ENCODE measurements around the gene PPDPF. TPM values are rescaled to one million over a fixed set of nuclear protein-coding genes. Genes with fewer than 3 reads are reported as not detected.

Gene PPDPF
- total RNA-seq, 1 experiment from 2014 or later: 245 TPM

DNA sequence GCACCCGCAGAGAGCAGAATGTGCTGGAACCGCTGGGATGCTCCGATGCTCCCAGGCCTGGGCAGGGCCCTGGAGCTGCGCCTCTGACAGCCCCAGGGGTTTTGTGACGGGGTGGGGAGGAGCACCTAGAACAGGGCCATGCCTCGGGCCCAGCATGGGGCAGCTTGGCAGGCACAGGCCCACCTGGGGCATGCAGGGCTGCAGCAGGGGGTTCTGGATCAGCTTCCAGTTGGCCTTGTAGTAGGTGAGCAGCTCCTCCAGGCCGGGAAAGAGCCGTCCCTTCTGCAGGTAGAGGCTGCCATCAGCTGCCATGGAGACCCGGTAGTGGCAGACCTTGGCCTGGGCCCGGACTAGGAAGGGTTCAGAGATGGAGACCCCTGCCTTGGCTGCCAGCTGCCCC lies 22.6 kb downstream of the PPDPF start:
- Histone ChIP-seq H3K79me2 (ENCODE audit: low read length) (no peaks in the 10 kb centered on the region), H3K9ac (ENCODE audit: low read length) (no peak overlapping the region), H3K27ac (ENCODE audit: low read length) (no peak overlapping the region), H3K9me3 (ENCODE audit: low read length) (no peaks in the 10 kb centered on the region), H3K4me3 (ENCODE audit: low read length) (no peak overlapping the region), H3K4me2 (ENCODE audit: low read length) (no peak overlapping the region), H3K4me1 (ENCODE audit: insufficient read depth, low read length) (peaks cover 45% of the 10 kb centered on the region), H3K27me3 (ENCODE audit: low read length) (no peaks in the 10 kb centered on the region), H2AFZ (ENCODE audit: low read length) (no peak overlapping the region), H4K20me1 (ENCODE audit: low read length) (no peaks in the 10 kb centered on the region), H3K9me2 (replicated peaks; ENCODE audit: low read length) (no peaks in the 10 kb centered on the region), H3K36me3 (ENCODE audit: low read depth, low read length) (no peaks in the 10 kb centered on the region), H3F3A (ENCODE audit: low read length, unreplicated experiment) (no peaks in the 10 kb centered on the region)
- CTCF ChIA-PET: no interaction called here
- ATAC-seq (no peak), DNase-seq (no peak)
- no TSS peak for BruUV-seq (replicated peaks)
- POLR2A ChIA-PET (ENCODE audit: unreplicated experiment): no interaction called here
- TF ChIP-seq EZH2phosphoT487 (IDR thresholded peaks at IDR 0.05; ENCODE audit: borderline replicate concordance, low read length): no peak
- TF ChIP-seq, protein P1, sequence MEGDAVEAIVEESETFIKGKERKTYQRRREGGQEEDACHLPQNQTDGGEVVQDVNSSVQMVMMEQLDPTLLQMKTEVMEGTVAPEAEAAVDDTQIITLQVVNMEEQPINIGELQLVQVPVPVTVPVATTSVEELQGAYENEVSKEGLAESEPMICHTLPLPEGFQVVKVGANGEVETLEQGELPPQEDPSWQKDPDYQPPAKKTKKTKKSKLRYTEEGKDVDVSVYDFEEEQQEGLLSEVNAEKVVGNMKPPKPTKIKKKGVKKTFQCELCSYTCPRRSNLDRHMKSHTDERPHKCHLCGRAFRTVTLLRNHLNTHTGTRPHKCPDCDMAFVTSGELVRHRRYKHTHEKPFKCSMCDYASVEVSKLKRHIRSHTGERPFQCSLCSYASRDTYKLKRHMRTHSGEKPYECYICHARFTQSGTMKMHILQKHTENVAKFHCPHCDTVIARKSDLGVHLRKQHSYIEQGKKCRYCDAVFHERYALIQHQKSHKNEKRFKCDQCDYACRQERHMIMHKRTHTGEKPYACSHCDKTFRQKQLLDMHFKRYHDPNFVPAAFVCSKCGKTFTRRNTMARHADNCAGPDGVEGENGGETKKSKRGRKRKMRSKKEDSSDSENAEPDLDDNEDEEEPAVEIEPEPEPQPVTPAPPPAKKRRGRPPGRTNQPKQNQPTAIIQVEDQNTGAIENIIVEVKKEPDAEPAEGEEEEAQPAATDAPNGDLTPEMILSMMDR (conservative IDR thresholded peaks at IDR 0.05; ENCODE audit: low read depth, low read length): no peak
- TF ChIP-seq EZH2 (IDR thresholded peaks at IDR 0.05; ENCODE audit: low read length, unreplicated experiment): no peak
- intact Hi-C loops (cut with micrococcal nuclease): no loop called here

- no peaks in the 10 kb centered on the region for H4K20me1 ChIP-seq (ENCODE audit: low read length)
- no TSS peak for BruUV-seq (replicated peaks)
- peaks cover 44% of the 10 kb centered on the region for H3K4me1 ChIP-seq (ENCODE audit: insufficient read depth, low read length)
- no peak overlapping the region for H3K4me2 ChIP-seq (ENCODE audit: low read length)
- H3K9me2 ChIP-seq (replicated peaks; ENCODE audit: low read length): no peaks in the 10 kb centered on the region
- ChIA-PET CTCF (no interaction called here), POLR2A (ENCODE audit: unreplicated experiment) (interaction anchor here (0.6 kb wide), 1 partner anchor 98 kb away, joined by 4 read pairs; no protein-coding TSS in a partner anchor)
- H3K79me2 ChIP-seq (ENCODE audit: low read length): no peaks in the 10 kb centered on the region
- no peaks in the 10 kb centered on the region for H3K36me3 ChIP-seq (ENCODE audit: low read depth, low read length)
- H3K4me3 ChIP-seq (ENCODE audit: low read length): no peak overlapping the region
- no peak overlapping the region for H2AFZ ChIP-seq (ENCODE audit: low read length)
- TF ChIP-seq, protein P1 (conservative IDR thresholded peaks at IDR 0.05; ENCODE audit: low read depth, low read length): no peak
- TF ChIP-seq EZH2phosphoT487 (IDR thresholded peaks at IDR 0.05; ENCODE audit: borderline replicate concordance, low read length): no peak
- no peak for TF ChIP-seq EZH2 (IDR thresholded peaks at IDR 0.05; ENCODE audit: low read length, unreplicated experiment)
- H3K9ac ChIP-seq (ENCODE audit: low read length): no peak overlapping the region
- H3K27me3 ChIP-seq (ENCODE audit: low read length): no peaks in the 10 kb centered on the region
- ATAC-seq (no peak), DNase-seq (no peak)
- intact Hi-C loops (cut with micrococcal nuclease): no loop called here
- no peak overlapping the region for H3K27ac ChIP-seq (ENCODE audit: low read length)
- H3F3A ChIP-seq (ENCODE audit: low read length, unreplicated experiment): no peaks in the 10 kb centered on the region
- H3K9me3 ChIP-seq (ENCODE audit: low read length): no peaks in the 10 kb centered on the region
These were observed 23.2 kb downstream of the PPDPF start for GRCh38 chr20:63543733-63544132.

DNA sequence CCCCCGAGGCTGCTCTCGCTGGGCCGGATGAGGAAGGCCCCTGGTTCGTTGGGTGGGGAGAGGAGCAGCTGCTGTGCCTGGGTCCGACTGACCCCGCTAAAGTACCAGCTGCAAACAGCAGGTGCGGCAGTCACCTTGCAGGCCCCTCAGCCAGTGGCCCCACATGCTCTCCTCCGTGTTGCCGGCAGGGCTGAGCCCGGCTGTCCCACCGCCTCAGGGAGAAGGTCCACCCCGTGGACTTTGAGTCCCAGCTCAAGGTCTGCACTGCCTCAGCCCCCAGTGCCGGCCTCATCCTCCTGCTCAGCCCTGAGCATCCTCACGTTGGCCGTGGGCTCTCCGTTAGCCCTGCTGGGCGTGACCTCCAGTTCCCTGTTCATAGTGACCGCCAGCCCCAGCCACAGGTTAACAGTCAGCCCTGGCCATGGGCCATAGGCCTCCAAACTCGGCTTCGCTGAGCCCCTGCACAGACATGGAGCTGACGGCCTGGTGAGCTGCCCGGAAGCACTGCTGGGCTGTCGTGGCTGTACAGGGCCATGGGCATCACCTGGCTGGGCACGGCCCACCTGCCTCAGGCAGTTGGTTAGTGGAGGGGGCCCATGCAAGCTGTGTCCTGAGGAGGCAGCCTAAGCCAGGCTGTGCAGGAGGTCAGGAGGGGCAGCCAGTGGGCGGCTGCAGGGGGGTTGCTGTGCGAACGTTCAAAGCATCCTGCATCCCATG lies 23.8 kb downstream of the PPDPF start:
- Histone ChIP-seq H3K27me3 (ENCODE audit: low read length) (no peaks in the 10 kb centered on the region), H3K9ac (ENCODE audit: low read length) (0 out of 2 replicates have a peak overlapping the region, but pooled peaks have one; percentile 13), H3K79me2 (ENCODE audit: low read length) (no peaks in the 10 kb centered on the region), H3K4me2 (ENCODE audit: low read length) (peak overlapping the region; percentile 76), H3K36me3 (ENCODE audit: low read depth, low read length) (no peaks in the 10 kb centered on the region), H3K9me2 (replicated peaks; ENCODE audit: low read length) (no peaks in the 10 kb centered on the region), H3K4me3 (ENCODE audit: low read length) (no peak overlapping the region), H3K9me3 (ENCODE audit: low read length) (no peaks in the 10 kb centered on the region), H3F3A (ENCODE audit: low read length, unreplicated experiment) (no peaks in the 10 kb centered on the region), H2AFZ (ENCODE audit: low read length) (no peak overlapping the region), H4K20me1 (ENCODE audit: low read length) (no peaks in the 10 kb centered on the region), H3K27ac (ENCODE audit: low read length) (peak overlapping the region; percentile 80), H3K4me1 (ENCODE audit: insufficient read depth, low read length) (peaks cover 37% of the 10 kb centered on the region)
- BruUV-seq (replicated peaks): no TSS peak
- POLR2A ChIA-PET (ENCODE audit: unreplicated experiment): interaction anchor here (0.6 to 0.8 kb wide), 2 partner anchors 97 to 114 kb away, joined by 3 to 4 read pairs; partner anchors contain the start of gene RTEL1
- DNase-seq (no peak), ATAC-seq (peak; percentile 2)
- CTCF ChIA-PET: interaction anchor here (0.7 kb wide), 1 partner anchor 518 kb away, joined by 3 read pairs; no protein-coding TSS in a partner anchor
- TF ChIP-seq EZH2 (IDR thresholded peaks at IDR 0.05; ENCODE audit: low read length, unreplicated experiment): no peak
- no peak for TF ChIP-seq EZH2phosphoT487 (IDR thresholded peaks at IDR 0.05; ENCODE audit: borderline replicate concordance, low read length)
- TF ChIP-seq, protein P1 (conservative IDR thresholded peaks at IDR 0.05; ENCODE audit: low read depth, low read length): no peak
- intact Hi-C loops (cut with micrococcal nuclease): no loop called here
